ENCODE measurements around the gene RNF212B. TPM values are rescaled to one million over a fixed set of nuclear protein-coding genes. Genes with fewer than 3 reads are reported as not detected.

The RNF212B gene
- total RNA-seq, 1 donor from 2014 or later, result not detected

- DNase-seq, result no peak
- H3K36me3 ChIP-seq, result peaks cover 12% of the 10 kb centered on the region
- intact Hi-C loops (cut with micrococcal nuclease), result no loop called here
- H3K27me3 ChIP-seq (ENCODE audit: low read depth), result no peaks in the 10 kb centered on the region
- no peak for TF ChIP-seq CTCF (IDR thresholded peaks at IDR 0.05; ENCODE audit: borderline replicate concordance)
- no peaks in the 10 kb centered on the region for H3K9me3 ChIP-seq (replicated peaks)
- H3K4me1 ChIP-seq, result peaks cover 54% of the 10 kb centered on the region
- no peak overlapping the region for H3K27ac ChIP-seq (replicated peaks)
- no peak overlapping the region for H3K4me3 ChIP-seq
These were observed 58.5 kb downstream of the RNF212B start for GRCh38 chr14:23296012-23296777.

- DNase-seq, result no peak
- H3K27ac ChIP-seq (replicated peaks), result no peak overlapping the region
- no peaks in the 10 kb centered on the region for H3K27me3 ChIP-seq (ENCODE audit: low read depth)
- TF ChIP-seq CTCF (IDR thresholded peaks at IDR 0.05; ENCODE audit: borderline replicate concordance), result no peak
- peaks cover 12% of the 10 kb centered on the region for H3K36me3 ChIP-seq
- H3K9me3 ChIP-seq (replicated peaks), result no peaks in the 10 kb centered on the region
- intact Hi-C loops (cut with micrococcal nuclease), result no loop called here
- no peak overlapping the region for H3K4me3 ChIP-seq
- peaks cover 56% of the 10 kb centered on the region for H3K4me1 ChIP-seq
These were observed 59.4 kb downstream of the RNF212B start for GRCh38 chr14:23297096-23297495.

- Histone ChIP-seq H3K27me3 (ENCODE audit: low read depth) (no peaks in the 10 kb centered on the region), H3K4me3 (no peak overlapping the region), H3K27ac (replicated peaks) (no peak overlapping the region), H3K36me3 (peaks cover 12% of the 10 kb centered on the region), H3K4me1 (peaks cover 63% of the 10 kb centered on the region), H3K9me3 (replicated peaks) (no peaks in the 10 kb centered on the region)
- intact Hi-C loops (cut with micrococcal nuclease), result no loop called here
- TF ChIP-seq CTCF (IDR thresholded peaks at IDR 0.05; ENCODE audit: borderline replicate concordance), result no peak
- no peak for DNase-seq
These were observed 60.0 kb downstream of the RNF212B start for GRCh38 chr14:23297611-23298277.

GRCh38 chr14:23299211-23299957 lies 61.6 kb downstream of the RNF212B start:
- Histone ChIP-seq H3K27me3 (ENCODE audit: low read depth) (no peaks in the 10 kb centered on the region), H3K4me3 (peak overlapping the region; percentile 86), H3K27ac (replicated peaks) (peak overlapping the region; percentile 99), H3K4me1 (peaks cover 65% of the 10 kb centered on the region), H3K9me3 (replicated peaks) (no peaks in the 10 kb centered on the region), H3K36me3 (peaks cover 12% of the 10 kb centered on the region)
- no peak for DNase-seq
- peak; percentile 36 for TF ChIP-seq CTCF (IDR thresholded peaks at IDR 0.05; ENCODE audit: borderline replicate concordance)
- intact Hi-C loops (cut with micrococcal nuclease), result no loop called here

GRCh38 chr14:23299986-23300686 lies 62.4 kb downstream of the RNF212B start:
- no peak for TF ChIP-seq CTCF (IDR thresholded peaks at IDR 0.05; ENCODE audit: borderline replicate concordance)
- H3K9me3 ChIP-seq (replicated peaks), result no peaks in the 10 kb centered on the region
- H3K27me3 ChIP-seq (ENCODE audit: low read depth), result no peaks in the 10 kb centered on the region
- peak overlapping the region; percentile 99 for H3K27ac ChIP-seq (replicated peaks)
- peak overlapping the region; percentile 86 for H3K4me3 ChIP-seq
- DNase-seq, result no peak
- H3K4me1 ChIP-seq, result peaks cover 57% of the 10 kb centered on the region
- intact Hi-C loops (cut with micrococcal nuclease), result no loop called here
- H3K36me3 ChIP-seq, result peaks cover 12% of the 10 kb centered on the region
